22Rv1 (cell line): ENCODE results near the gene LYZL2.
"Not testable (repeated sequence)": the region's sequence is repeated elsewhere in the genome, so short reads cannot be mapped to it uniquely, and the experiment has no call there.

Source experiments
- H3K27ac ChIP-seq: fragments of 450-650 bp; 2 replicates; pipeline ENCODE4 v1.5.1; 2017
- CTCF ChIP-seq: fragments of 450-650 bp; IDR thresholded peaks from 2 replicates; pipeline ENCODE4 v1.5.1; 2017; ENCODE audit warnings: mild to moderate bottlenecking
- ZFX ChIP-seq: fragments of 450-650 bp; IDR thresholded peaks from 2 replicates; pipeline ENCODE4 v1.6.1; 2017; ENCODE audit warnings: antibody characterized with exemption, borderline replicate concordance

Gene LYZL2

GRCh38 chr10:30607814-30608213 is 21.7 kb downstream of the LYZL2 start:
- no peak for TF ChIP-seq CTCF
- no peak for TF ChIP-seq ZFX
- H3K27ac ChIP-seq = no peak overlapping the region

GRCh38 chr10:30606313-30606712 is 23.2 kb downstream of the LYZL2 start:
- no peak overlapping the region for H3K27ac ChIP-seq

GRCh38 chr10:30605341-30606121 is 24.0 kb downstream of the LYZL2 start:
- H3K27ac ChIP-seq = not testable (repeated sequence)

More at GRCh38 chr10:30606313-30606712, 23.2 kb downstream of the LYZL2 start:
- no peak for TF ChIP-seq ZFX
- no peak for TF ChIP-seq CTCF

- no peak overlapping the region for H3K27ac ChIP-seq
- no peak for TF ChIP-seq ZFX
- TF ChIP-seq CTCF = no peak
Measured at GRCh38 chr10:30603589-30603988, 26.0 kb downstream of the LYZL2 start.

GRCh38 chr10:30602747-30603146 is 26.8 kb downstream of the LYZL2 start:
- H3K27ac ChIP-seq = no peak overlapping the region
- TF ChIP-seq CTCF (no peak), ZFX (no peak)

GRCh38 chr10:30600005-30600404 is 29.5 kb downstream of the LYZL2 start:
- no peak overlapping the region for H3K27ac ChIP-seq
- TF ChIP-seq CTCF = no peak
- TF ChIP-seq ZFX = no peak

GRCh38 chr10:30598105-30598776 is 31.3 kb downstream of the LYZL2 start:
- H3K27ac ChIP-seq = no peak overlapping the region
- TF ChIP-seq CTCF = no peak
- no peak for TF ChIP-seq ZFX

- not testable (repeated sequence) for H3K27ac ChIP-seq
Measured at GRCh38 chr10:30597433-30597824, 32.1 kb downstream of the LYZL2 start.

GRCh38 chr10:30596493-30597432 is 32.8 kb downstream of the LYZL2 start:
- not testable (repeated sequence) for H3K27ac ChIP-seq
